ENCODE results near the gene LRRK1.

GRCh38 chr15:101012326-101013200, 93.4 kb downstream of the LRRK1 start:
- no peak for TF ChIP-seq CTCF (IDR thresholded peaks at IDR 0.05)
- TF ChIP-seq, protein P1, sequence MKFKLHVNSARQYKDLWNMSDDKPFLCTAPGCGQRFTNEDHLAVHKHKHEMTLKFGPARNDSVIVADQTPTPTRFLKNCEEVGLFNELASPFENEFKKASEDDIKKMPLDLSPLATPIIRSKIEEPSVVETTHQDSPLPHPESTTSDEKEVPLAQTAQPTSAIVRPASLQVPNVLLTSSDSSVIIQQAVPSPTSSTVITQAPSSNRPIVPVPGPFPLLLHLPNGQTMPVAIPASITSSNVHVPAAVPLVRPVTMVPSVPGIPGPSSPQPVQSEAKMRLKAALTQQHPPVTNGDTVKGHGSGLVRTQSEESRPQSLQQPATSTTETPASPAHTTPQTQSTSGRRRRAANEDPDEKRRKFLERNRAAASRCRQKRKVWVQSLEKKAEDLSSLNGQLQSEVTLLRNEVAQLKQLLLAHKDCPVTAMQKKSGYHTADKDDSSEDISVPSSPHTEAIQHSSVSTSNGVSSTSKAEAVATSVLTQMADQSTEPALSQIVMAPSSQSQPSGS (CRISPR knock-in tag; IDR thresholded peaks at IDR 0.05; ENCODE audit: borderline replicate concordance, low read depth): no peak
- no peak for TF ChIP-seq CBFB (CRISPR knock-in tag; IDR thresholded peaks at IDR 0.05; ENCODE audit: low read depth)

Data from WTC11 (cell line).